Measurements from ENCODE around the gene SPRED3. TPM values are rescaled to one million over a fixed set of nuclear protein-coding genes. Genes with fewer than 3 reads are reported as not detected.

The SPRED3 gene
- total RNA-seq, 2 donors from 2014 or later, result 5.3 to 10.0 TPM

- peak overlapping the region; percentile 29 for H3K4me3 ChIP-seq (ENCODE audit: low read length)
- 68 to 81% methylated on average over 6 to 20 of the region's 22 CpGs for WGBS, 2 experiments (ENCODE audit: insufficient coverage in 1 of 2, insufficient read length in 1 of 2)
- peak; percentile 62 for DNase-seq
- Mint-ChIP-seq H3K36me3 (ENCODE audit: low read depth) (peaks cover 7% of the 10 kb centered on the region), H3K27me3 (ENCODE audit: insufficient read depth) (peaks cover 38% of the 10 kb centered on the region), H3K4me1 (peaks cover 14% of the 10 kb centered on the region), H3K9me3 (no peaks in the 10 kb centered on the region), H3K4me3 (peak overlapping the region; percentile 77), H3K27ac (peak overlapping the region; percentile 35)
- no peaks in the 10 kb centered on the region for H3K9me3 ChIP-seq (ENCODE audit: control insufficient read depth, low read length)
- no peaks in the 10 kb centered on the region for H3K27me3 ChIP-seq (ENCODE audit: control insufficient read depth, insufficient read depth, low read length, poor library complexity, severe bottlenecking)
- H3K36me3 ChIP-seq (ENCODE audit: control insufficient read depth, insufficient read depth, low read length), result no peaks in the 10 kb centered on the region
- no peak for TF ChIP-seq CTCF (conservative IDR thresholded peaks at IDR 0.05)
- no peak overlapping the region for H3K9ac ChIP-seq (ENCODE audit: extremely low read depth, low read length, poor library complexity, severe bottlenecking)
- H3K27ac ChIP-seq (ENCODE audit: low read depth, low read length), result no peak overlapping the region
- peaks cover 2% of the 10 kb centered on the region for H3K4me1 ChIP-seq (ENCODE audit: control insufficient read depth, insufficient read depth, low read length)
Measured at GRCh38 chr19:38389957-38390924, 1.7 kb downstream of the SPRED3 start.

GRCh38 chr19:38391911-38392464 lies 3.5 kb downstream of the SPRED3 start:
- WGBS, 2 experiments (ENCODE audit: insufficient coverage in 1 of 2, insufficient read length in 1 of 2), result 79% methylated on average over 4 to 8 of the region's 8 CpGs
- Mint-ChIP-seq H3K4me1 (peaks cover 14% of the 10 kb centered on the region), H3K9me3 (no peaks in the 10 kb centered on the region), H3K4me3 (no peak overlapping the region), H3K27ac (no peak overlapping the region), H3K36me3 (ENCODE audit: low read depth) (peaks cover 12% of the 10 kb centered on the region), H3K27me3 (ENCODE audit: insufficient read depth) (peaks cover 34% of the 10 kb centered on the region)
- no peak overlapping the region for H3K27ac ChIP-seq (ENCODE audit: low read depth, low read length)
- TF ChIP-seq CTCF (conservative IDR thresholded peaks at IDR 0.05), result no peak
- H3K9me3 ChIP-seq (ENCODE audit: control insufficient read depth, low read length), result no peaks in the 10 kb centered on the region
- no peaks in the 10 kb centered on the region for H3K27me3 ChIP-seq (ENCODE audit: control insufficient read depth, insufficient read depth, low read length, poor library complexity, severe bottlenecking)
- no peak overlapping the region for H3K9ac ChIP-seq (ENCODE audit: extremely low read depth, low read length, poor library complexity, severe bottlenecking)
- H3K4me3 ChIP-seq (ENCODE audit: low read length), result no peak overlapping the region
- DNase-seq, result no peak
- H3K4me1 ChIP-seq (ENCODE audit: control insufficient read depth, insufficient read depth, low read length), result peaks cover 2% of the 10 kb centered on the region
- H3K36me3 ChIP-seq (ENCODE audit: control insufficient read depth, insufficient read depth, low read length), result no peaks in the 10 kb centered on the region

GRCh38 chr19:38392707-38393308 lies 4.3 kb downstream of the SPRED3 start:
- 82 to 89% methylated on average over 6 of the region's 6 CpGs for WGBS, 2 experiments (ENCODE audit: insufficient coverage in 1 of 2, insufficient read length in 1 of 2)
- no peak for DNase-seq
- no peak for TF ChIP-seq CTCF (conservative IDR thresholded peaks at IDR 0.05)
- Histone ChIP-seq H3K27ac (ENCODE audit: low read depth, low read length) (no peak overlapping the region), H3K9ac (ENCODE audit: extremely low read depth, low read length, poor library complexity, severe bottlenecking) (no peak overlapping the region), H3K4me1 (ENCODE audit: control insufficient read depth, insufficient read depth, low read length) (peaks cover 2% of the 10 kb centered on the region), H3K4me3 (ENCODE audit: low read length) (no peak overlapping the region), H3K27me3 (ENCODE audit: control insufficient read depth, insufficient read depth, low read length, poor library complexity, severe bottlenecking) (no peaks in the 10 kb centered on the region), H3K9me3 (ENCODE audit: control insufficient read depth, low read length) (no peaks in the 10 kb centered on the region), H3K36me3 (ENCODE audit: control insufficient read depth, insufficient read depth, low read length) (no peaks in the 10 kb centered on the region)
- Mint-ChIP-seq H3K4me1 (peaks cover 10% of the 10 kb centered on the region), H3K4me3 (no peak overlapping the region), H3K9me3 (no peaks in the 10 kb centered on the region), H3K27me3 (ENCODE audit: insufficient read depth) (peaks cover 36% of the 10 kb centered on the region), H3K36me3 (ENCODE audit: low read depth) (peaks cover 10% of the 10 kb centered on the region), H3K27ac (no peak overlapping the region)
